GM12878 (cell line): ENCODE measurements around the gene ANKS1A. TPM values are rescaled to one million over a fixed set of nuclear protein-coding genes. Genes with fewer than 3 reads are reported as not detected.

Experiments
- ATAC-seq: fragments of 200-7000 bp; cut with Tn5 transposase; 3 replicates; pipeline ENCODE4 v1.9.1; 2020; ENCODE audit warnings: mild to moderate bottlenecking, moderate library complexity
- BruUV-seq: library from RNA; stranded (reverse); fragments of 400-500 nt; replicated peaks from 2 replicates; lab custom pipeline; 2021; lab: Mats Ljungman, UMichigan
- CTCF ChIA-PET: fragments of 300-600 bp; sonication (Branson Sonifier 250); formaldehyde crosslinking; extraction: SDS; loops from one replicate; lab custom pipeline; 2021; ENCODE audit warnings: inconsistent platforms; lab: Yijun Ruan, JAX
- POLR2A ChIA-PET: fragments of 350-600 bp; formaldehyde crosslinking; extraction: SDS; loops from one replicate; lab custom pipeline; 2021; ENCODE audit warnings: inconsistent platforms; lab: Charles Lee
- RAD21 ChIA-PET: fragments of 300-600 bp; sonication (Branson Sonifier 250); formaldehyde crosslinking; loops from one replicate; lab custom pipeline; 2023; ENCODE audit warnings: antibody characterized with exemption; ENCODE audit not compliant: unreplicated experiment; lab: Charles Lee
- SMC1A ChIA-PET: fragments of 300-600 bp; sonication (Branson Sonifier 250); formaldehyde crosslinking; loops from one replicate; lab custom pipeline; 2023; ENCODE audit not compliant: unreplicated experiment, uncharacterized antibody; lab: Charles Lee
- DNase-seq: peaks from one replicate; pipeline ENCODE4 v3.0.0-alpha.2; 2011; ENCODE audit warnings: low read depth, low spot score
- FAIRE-seq: peaks from 3 replicates; lab custom pipeline; 2011; peaks lifted over from hg19 to GRCh38; lab: Jason Lieb, UNC
- H2AFZ ChIP-seq: 2 replicates; pipeline ENCODE4 v1.6.0; 2011; ENCODE audit warnings: low read depth, low read length, control low read depth; ENCODE audit not compliant: control insufficient read depth
- H3K27ac ChIP-seq: 2 replicates; pipeline ENCODE4 v1.5.1; 2011; ENCODE audit warnings: control low read depth; ENCODE audit not compliant: control insufficient read depth, insufficient read depth
- H3K27me3 ChIP-seq, 2 experiments: replicated peaks in 1 of 2; 2 replicates each; pipeline versions ENCODE4 v1.6.0 to v1.6.1; 2011; ENCODE audit warnings: low read length in 1 of 2; ENCODE audit not compliant: control insufficient read depth in 2 of 2, insufficient read depth in 2 of 2
- H3K36me3 ChIP-seq, 2 experiments: 2 replicates each; pipeline ENCODE4 v1.5.1; 2011; ENCODE audit warnings: low read length in 1 of 2; ENCODE audit not compliant: control insufficient read depth in 2 of 2, insufficient read depth in 2 of 2
- H3K4me1 ChIP-seq: 2 replicates; pipeline ENCODE4 v1.6.1; 2011; ENCODE audit warnings: mild to moderate bottlenecking, low read length, moderate library complexity, mixed read lengths; ENCODE audit not compliant: control insufficient read depth, insufficient read depth
- H3K4me2 ChIP-seq: 2 replicates; pipeline ENCODE4 v1.6.0; 2011; ENCODE audit warnings: control low read depth; ENCODE audit not compliant: control insufficient read depth, insufficient read depth
- H3K4me3 ChIP-seq: fragments of 200-600 bp; sonication (generic); 2 replicates; pipeline ENCODE4 v1.5.1; 2016
- H3K79me2 ChIP-seq: 2 replicates; pipeline ENCODE4 v1.6.0; 2011; ENCODE audit warnings: low read length; ENCODE audit not compliant: control insufficient read depth, insufficient read depth
- H3K9ac ChIP-seq: 2 replicates; pipeline ENCODE4 v1.8.0; 2011; ENCODE audit warnings: low read length, control low read depth, mixed read lengths; ENCODE audit not compliant: control insufficient read depth, insufficient read depth
- H3K9me3 ChIP-seq: replicated peaks from 3 replicates; pipeline ENCODE4 v1.5.1; 2011; ENCODE audit warnings: mild to moderate bottlenecking, low read length; ENCODE audit not compliant: control insufficient read depth, insufficient read depth
- H4K20me1 ChIP-seq: 2 replicates; pipeline ENCODE4 v1.6.0; 2011; ENCODE audit not compliant: control insufficient read depth, insufficient read depth
- BCL11A ChIP-seq: IDR thresholded peaks from 2 replicates; pipeline ENCODE4 v1.6.1; 2011; ENCODE audit warnings: low read depth, low read length
- JUNB ChIP-seq: IDR thresholded peaks from 2 replicates; pipeline ENCODE4 v1.6.1; 2016; ENCODE audit warnings: antibody characterized with exemption, mild to moderate bottlenecking
- MTA3 ChIP-seq: IDR thresholded peaks from 2 replicates; pipeline ENCODE4 v1.6.1; 2012; ENCODE audit warnings: low read length, inconsistent platforms, borderline replicate concordance
- NR2C1 ChIP-seq: fragments of 450-650 bp; IDR thresholded peaks from 2 replicates; pipeline ENCODE4 v1.6.1; 2017; ENCODE audit warnings: antibody characterized with exemption, mild to moderate bottlenecking, moderate library complexity
- POU2F2 ChIP-seq: IDR thresholded peaks from 3 replicates; pipeline ENCODE4 v1.6.1; 2011; ENCODE audit warnings: low read depth, mild to moderate bottlenecking, low read length, borderline replicate concordance
- SREBF2 ChIP-seq: IDR thresholded peaks from 2 replicates; pipeline ENCODE4 v1.6.1; 2012; ENCODE audit warnings: mild to moderate bottlenecking, low read length
- SUPT20H ChIP-seq: IDR thresholded peaks from 2 replicates; pipeline ENCODE4 v1.6.1; 2011; ENCODE audit warnings: low read depth, mild to moderate bottlenecking, low read length, moderate library complexity, borderline replicate concordance; ENCODE audit not compliant: control insufficient read depth
- USF1 ChIP-seq: IDR thresholded peaks from 2 replicates; pipeline ENCODE4 v1.6.1; 2011; ENCODE audit warnings: borderline replicate concordance, low read depth, mild to moderate bottlenecking, moderate library complexity, mixed read lengths, low read length; ENCODE audit not compliant: insufficient read depth; ENCODE audit errors: extremely low read length
- WGBS: methylation state at CpG from one replicate; pipeline ENCODE4 v1.1.6; 2016; ENCODE audit warnings: low lambda C conversion rate; ENCODE audit not compliant: insufficient replicate concordance, insufficient coverage; ENCODE audit errors: missing lambda C conversion rate; 5-methylcytosine and 5-hydroxymethylcytosine counted together
- in situ Hi-C: fragments of 300-500 bp; cut with MboI; formaldehyde crosslinking; loops from 9 replicates; pipeline ENCODE4 v1.14.3; 2018; ENCODE audit warnings: mixed read lengths
- intact Hi-C: fragments of 100-400 bp; cut with micrococcal nuclease; formaldehyde crosslinking; loops from one replicate; pipeline ENCODE4 v1.14.2; 2022; ENCODE audit not compliant: unreplicated experiment
- polyA plus RNA-seq, 11 experiments: library from polyadenylated mRNA; depleted of rRNA in 4 of 11; unstranded in 6 of 11; stranded (reverse) in 5 of 11; fragments of >200 nt; fragmentation: Nextera tagmentation in 4 of 11; fragmentation: Illumina TruSeq in 1 of 11; extraction: Ambion mirVana in 4 of 11; extraction: Trizol in 1 of 11; gene quantifications; 1 replicate in 1 of 11; 2 replicates in 10 of 11; pipeline versions ENCODE4 v1.2.1 to v1.2.3, GENCODE V29; 2011 to 2016; ENCODE audit warnings: inconsistent platforms in 2 of 11, missing spikeins in 2 of 11, low read depth in 1 of 11
- total RNA-seq, 4 experiments: library from RNA; depleted of rRNA in 3 of 4; stranded (reverse); fragments of >200 nt in 3 of 4; fragmentation: Illumina TruSeq in 1 of 4; extraction: Trizol in 1 of 4; gene quantifications; 2 replicates each; pipeline versions ENCODE4 v1.2.1 to v1.2.3, GENCODE V29; 2013 to 2021
- TF ChIP-seq, protein P1 (sequence below): fragments of 450-650 bp; formaldehyde crosslinking; IDR thresholded peaks from 2 replicates; pipeline ENCODE4 v1.5.0; 2022; ENCODE audit warnings: mild to moderate bottlenecking, missing genetic modification characterization

ANKS1A gene
- total and polyA plus RNA-seq, 10 of the 15 experiments (the other 5 are each of a cell fraction or from before 2014, with no cell fraction given): 0.60 to 7.0 (median 3.0) TPM

GRCh38 chr6:34941421-34941820 is 52.4 kb downstream of the ANKS1A start (continued):
- TF ChIP-seq USF1 (no peak), MTA3 (no peak)

GRCh38 chr6:34945317-34945716 is 56.3 kb downstream of the ANKS1A start:
- Histone ChIP-seq H3K4me3 (no peak overlapping the region), H3K27me3 (no peaks in the 10 kb centered on the region), H3K36me3 (no peaks in the 10 kb centered on the region), H2AFZ (no peak overlapping the region), H3K9ac (no peak overlapping the region), H3K27ac (no peak overlapping the region), H3K4me2 (no peak overlapping the region), H3K4me1 (no peaks in the 10 kb centered on the region), H3K9me3 (no peaks in the 10 kb centered on the region), H4K20me1 (no peaks in the 10 kb centered on the region), H3K79me2 (no peaks in the 10 kb centered on the region)
- ATAC-seq (no peak), FAIRE-seq (no peak), DNase-seq (no peak)
- no peak for TF ChIP-seq SREBF2
- no TSS peak for BruUV-seq
- WGBS: 100% methylated on average over 1 of the region's 1 CpG
- in situ Hi-C loops (no loop called here), intact Hi-C loops (no loop called here)
- ChIA-PET SMC1A (no interaction called here), POLR2A (no interaction called here), RAD21 (no interaction called here), CTCF (no interaction called here)

DNA sequence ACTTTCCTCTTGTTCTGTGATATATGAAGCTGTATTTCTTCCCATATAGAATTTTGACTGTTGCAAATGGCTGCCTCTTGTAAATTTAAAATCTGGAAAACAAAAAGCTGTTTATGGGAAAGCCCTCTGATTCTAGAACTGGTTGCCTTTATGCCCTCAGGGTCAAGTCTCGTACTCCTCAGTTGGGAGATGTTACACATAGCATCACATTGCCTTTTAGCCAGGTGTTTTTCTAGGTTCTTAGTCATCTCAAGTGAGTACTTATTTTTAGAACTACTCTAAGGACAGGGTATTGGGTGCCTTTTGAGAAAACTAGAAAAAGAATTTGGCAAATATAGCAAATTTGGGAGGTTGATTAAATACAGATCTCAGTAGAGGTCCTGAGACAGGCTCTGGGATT is 58.5 kb downstream of the ANKS1A start:
- SMC1A ChIA-PET: no interaction called here
- no TSS peak for BruUV-seq
- H3K9ac ChIP-seq: no peak overlapping the region
- H3K4me2 ChIP-seq: no peak overlapping the region
- no peaks in the 10 kb centered on the region for H4K20me1 ChIP-seq
- no peaks in the 10 kb centered on the region for H3K4me1 ChIP-seq
- no peak overlapping the region for H2AFZ ChIP-seq
- in situ Hi-C loops (no loop called here), intact Hi-C loops (no loop called here)
- no peaks in the 10 kb centered on the region for H3K36me3 ChIP-seq
- POLR2A ChIA-PET: no interaction called here
- ATAC-seq (no peak), FAIRE-seq (no peak), DNase-seq (no peak)
- CTCF ChIA-PET: no interaction called here
- H3K27ac ChIP-seq: no peak overlapping the region
- WGBS: 95% methylated on average over 1 of the region's 1 CpG
- no peaks in the 10 kb centered on the region for H3K79me2 ChIP-seq
- H3K27me3 ChIP-seq: no peaks in the 10 kb centered on the region
- no peaks in the 10 kb centered on the region for H3K9me3 ChIP-seq
- RAD21 ChIA-PET: no interaction called here
- H3K4me3 ChIP-seq: no peak overlapping the region
- no peak for TF ChIP-seq SREBF2
- no peak for TF ChIP-seq SUPT20H
- no peak for TF ChIP-seq JUNB
- TF ChIP-seq POU2F2: no peak
- TF ChIP-seq BCL11A: no peak
- TF ChIP-seq NR2C1: no peak
- TF ChIP-seq, protein P1, sequence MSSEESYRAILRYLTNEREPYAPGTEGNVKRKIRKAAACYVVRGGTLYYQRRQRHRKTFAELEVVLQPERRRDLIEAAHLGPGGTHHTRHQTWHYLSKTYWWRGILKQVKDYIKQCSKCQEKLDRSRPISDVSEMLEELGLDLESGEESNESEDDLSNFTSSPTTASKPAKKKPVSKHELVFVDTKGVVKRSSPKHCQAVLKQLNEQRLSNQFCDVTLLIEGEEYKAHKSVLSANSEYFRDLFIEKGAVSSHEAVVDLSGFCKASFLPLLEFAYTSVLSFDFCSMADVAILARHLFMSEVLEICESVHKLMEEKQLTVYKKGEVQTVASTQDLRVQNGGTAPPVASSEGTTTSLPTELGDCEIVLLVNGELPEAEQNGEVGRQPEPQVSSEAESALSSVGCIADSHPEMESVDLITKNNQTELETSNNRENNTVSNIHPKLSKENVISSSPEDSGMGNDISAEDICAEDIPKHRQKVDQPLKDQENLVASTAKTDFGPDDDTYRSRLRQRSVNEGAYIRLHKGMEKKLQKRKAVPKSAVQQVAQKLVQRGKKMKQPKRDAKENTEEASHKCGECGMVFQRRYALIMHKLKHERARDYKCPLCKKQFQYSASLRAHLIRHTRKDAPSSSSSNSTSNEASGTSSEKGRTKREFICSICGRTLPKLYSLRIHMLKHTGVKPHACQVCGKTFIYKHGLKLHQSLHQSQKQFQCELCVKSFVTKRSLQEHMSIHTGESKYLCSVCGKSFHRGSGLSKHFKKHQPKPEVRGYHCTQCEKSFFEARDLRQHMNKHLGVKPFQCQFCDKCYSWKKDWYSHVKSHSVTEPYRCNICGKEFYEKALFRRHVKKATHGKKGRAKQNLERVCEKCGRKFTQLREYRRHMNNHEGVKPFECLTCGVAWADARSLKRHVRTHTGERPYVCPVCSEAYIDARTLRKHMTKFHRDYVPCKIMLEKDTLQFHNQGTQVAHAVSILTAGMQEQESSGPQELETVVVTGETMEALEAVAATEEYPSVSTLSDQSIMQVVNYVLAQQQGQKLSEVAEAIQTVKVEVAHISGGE (CRISPR knock-in tag): no peak
